Mucosa of descending colon (tissue), 3 donors: ENCODE data around the gene SLC35A5. TPM values are rescaled to one million over a fixed set of nuclear protein-coding genes. Genes with fewer than 3 reads are reported as not detected.
"Not testable (repeated sequence)": the region's sequence is repeated elsewhere in the genome, so short reads cannot be mapped to it uniquely, and the experiment has no call there.

Experiments
- ATAC-seq: fragments of 200-7000 bp; cut with Tn5 transposase; one replicate; pipeline ENCODE4 v1.9.1; 2020; ENCODE audit warnings: mild to moderate bottlenecking, moderate library complexity
- DNase-seq, 3 donors: peaks; one replicate each; pipeline ENCODE4 v3.0.0-alpha.2; 2020
- H3K36me3 ChIP-seq: fragments of 200-600 bp; one replicate; pipeline ENCODE4 v1.8.0; 2021; ENCODE audit warnings: low read depth, mild to moderate bottlenecking
- H3K4me1 ChIP-seq: fragments of 200-600 bp; one replicate; pipeline ENCODE4 v1.8.0; 2021; ENCODE audit warnings: low read depth, mild to moderate bottlenecking
- H3K4me3 ChIP-seq: fragments of 200-600 bp; one replicate; pipeline ENCODE4 v1.8.0; 2021; ENCODE audit warnings: mild to moderate bottlenecking
- H3K9me3 ChIP-seq: fragments of 200-600 bp; one replicate; pipeline ENCODE4 v1.8.0; 2021; ENCODE audit warnings: mild to moderate bottlenecking
- CTCF ChIP-seq: fragments of 200-600 bp; IDR thresholded peaks from one replicate; pipeline ENCODE4 v1.8.0; 2022; ENCODE audit warnings: antibody characterized with exemption, mild to moderate bottlenecking
- intact Hi-C, 2 donors: fragments of 100-400 bp; cut with DNase I in 1 of 2; cut with micrococcal nuclease in 1 of 2; formaldehyde crosslinking; loops; one replicate each; pipeline versions ENCODE4 v1.11.0 to v1.11.1; 2022; cut with DNase I, micrococcal nuclease
- total RNA-seq, 3 donors: library from RNA; stranded (reverse); fragmentation: NEBNext Ultra II Directional in 2 of 3; extraction: Animal tissue kit (Norgen Biotek cat#: 25700) in 2 of 3; gene quantifications; one replicate each; pipeline versions ENCODE4 v1.2.1 to v1.2.4, GENCODE V29; 2021 to 2023
- donor health status: DM: no; HTN: no; CAD: no; lungs with moderate emphysema.
- donor health status: DM: no; HTN: no; CAD: no.
- donor health status: DM: no; HTN: yes; CAD: no.

The SLC35A5 gene
- total RNA-seq, 3 donors from 2014 or later, result 34.9 to 39.4 (median 36.3) TPM

GRCh38 chr3:112555535-112556170, 6.2 kb upstream of the SLC35A5 start:
- TF ChIP-seq CTCF, result no peak
- H3K36me3 ChIP-seq, result no peaks in the 10 kb centered on the region
- ATAC-seq (peak; percentile 78), DNase-seq (no peak)
- intact Hi-C loops, result no loop called here
- H3K4me1 ChIP-seq, result peaks cover 25% of the 10 kb centered on the region
- no peak overlapping the region for H3K4me3 ChIP-seq
- H3K9me3 ChIP-seq, result no peaks in the 10 kb centered on the region

- no peak for DNase-seq
- Histone ChIP-seq H3K36me3 (peaks cover 6% of the 10 kb centered on the region), H3K4me1 (peaks cover 25% of the 10 kb centered on the region), H3K4me3 (no peak overlapping the region), H3K9me3 (no peaks in the 10 kb centered on the region)
- ATAC-seq, result no peak
- intact Hi-C loops, result no loop called here
- no peak for TF ChIP-seq CTCF
Measured at GRCh38 chr3:112557976-112558375, 3.9 kb upstream of the SLC35A5 start.

GRCh38 chr3:112560307-112560706, 1.5 kb upstream of the SLC35A5 start:
- no peaks in the 10 kb centered on the region for H3K9me3 ChIP-seq
- no peak for DNase-seq
- intact Hi-C loops, result no loop called here
- peaks cover 6% of the 10 kb centered on the region for H3K36me3 ChIP-seq
- no peak for ATAC-seq
- no peak overlapping the region for H3K4me3 ChIP-seq
- no peak for TF ChIP-seq CTCF
- H3K4me1 ChIP-seq, result peaks cover 24% of the 10 kb centered on the region

DNA sequence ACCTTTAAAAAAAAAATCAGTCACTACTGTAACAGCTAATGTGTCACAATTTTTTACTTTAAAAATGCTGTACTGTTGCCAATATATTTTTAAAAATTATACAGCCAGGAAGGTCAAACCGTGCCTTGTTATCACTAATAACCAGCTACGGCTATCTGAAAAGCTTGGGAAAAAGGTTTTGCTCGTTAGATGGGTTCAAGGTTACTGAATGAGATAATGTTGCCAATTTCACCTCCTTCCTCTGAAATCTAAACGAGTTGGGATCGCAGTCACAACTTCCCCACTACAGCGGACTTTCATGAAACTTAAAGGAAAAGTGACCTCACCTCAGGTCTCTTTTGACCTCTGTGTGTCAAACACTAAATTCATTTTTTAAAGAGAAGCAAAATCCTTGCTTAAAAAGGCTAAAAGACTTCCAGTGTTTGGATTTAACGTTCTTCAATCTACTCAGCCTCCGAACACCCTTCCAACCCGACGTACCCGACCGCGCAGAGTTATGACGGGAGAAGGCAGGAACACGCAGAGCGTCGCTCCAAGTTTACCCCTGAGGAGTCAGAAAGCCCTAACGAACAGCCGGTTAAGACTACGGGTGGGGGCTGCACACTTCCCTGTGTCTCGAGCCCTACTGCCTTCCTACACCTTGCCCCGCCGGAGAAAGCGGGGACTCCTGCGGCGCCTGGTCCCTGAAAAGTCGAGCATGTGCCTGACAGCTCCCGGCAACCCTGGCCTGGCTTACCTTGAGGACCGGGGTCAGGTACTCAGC, 943 bp upstream of the SLC35A5 start:
- H3K4me1 ChIP-seq, result peaks cover 20% of the 10 kb centered on the region
- peak overlapping the region; percentile 83 for H3K4me3 ChIP-seq
- ATAC-seq, result peak; percentile 56
- no peaks in the 10 kb centered on the region for H3K9me3 ChIP-seq
- intact Hi-C loops, result no loop called here
- peaks cover 6% of the 10 kb centered on the region for H3K36me3 ChIP-seq
- TF ChIP-seq CTCF, result no peak
- DNase-seq, result peak; percentile 74 to 80 (median 75)

DNA sequence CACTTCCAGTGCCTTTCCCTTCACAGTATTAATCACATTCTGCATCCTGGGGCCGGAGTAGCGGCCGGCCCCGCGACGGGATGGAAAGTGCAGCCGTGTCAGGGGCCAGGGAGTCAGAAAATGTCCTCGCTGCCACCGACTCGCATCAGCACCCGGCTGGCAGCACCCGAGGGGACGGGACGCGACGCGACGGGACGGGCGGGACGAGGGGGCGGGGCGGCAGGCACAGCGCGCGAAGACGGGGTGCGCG, 436 bp upstream of the SLC35A5 start:
- ATAC-seq (peak; percentile 77), DNase-seq (no peak)
- intact Hi-C loops, result no loop called here
- H3K4me3 ChIP-seq, result peak overlapping the region; percentile 83
- TF ChIP-seq CTCF, result no peak
- H3K36me3 ChIP-seq, result peaks cover 6% of the 10 kb centered on the region
- peaks cover 18% of the 10 kb centered on the region for H3K4me1 ChIP-seq
- H3K9me3 ChIP-seq, result no peaks in the 10 kb centered on the region

DNA sequence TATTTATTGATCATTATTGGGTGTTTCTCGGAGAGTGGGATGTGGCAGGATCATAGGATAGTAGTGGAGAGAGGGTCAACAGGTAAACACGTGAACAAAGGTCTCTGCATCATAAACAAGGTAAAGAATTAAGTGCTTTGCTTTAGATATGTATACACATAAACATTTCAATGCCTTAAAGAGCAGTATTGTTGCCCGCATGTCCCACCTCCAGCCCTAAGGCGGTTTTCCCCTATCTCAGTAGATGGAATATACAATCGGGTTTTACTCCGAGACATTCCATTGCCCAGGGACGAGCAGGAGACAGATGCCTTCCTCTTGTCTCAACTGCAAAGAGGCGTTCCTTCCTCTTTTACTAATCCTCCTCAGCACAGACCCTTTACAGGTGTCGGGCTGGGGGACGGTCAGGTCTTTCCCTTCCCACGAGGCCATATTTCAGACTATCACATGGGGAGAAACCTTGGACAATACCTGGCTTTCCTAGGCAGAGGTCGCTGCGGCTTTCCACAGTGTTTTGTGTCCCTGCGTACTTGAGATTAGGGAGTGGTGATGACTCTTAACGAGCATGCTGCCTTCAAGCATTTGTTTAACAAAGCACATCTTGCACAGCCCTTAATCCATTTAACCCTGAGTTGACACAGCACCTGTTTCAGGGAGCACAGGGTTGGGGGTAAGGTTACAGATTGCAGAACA, 2.5 kb downstream of the SLC35A5 start:
- ATAC-seq, intact Hi-C loops, H3K4me3 ChIP-seq, H3K36me3 ChIP-seq, H3K9me3 ChIP-seq, DNase-seq: not testable (repeated sequence)
- H3K4me1 ChIP-seq, result peaks cover 13% of the 10 kb centered on the region
